Stimulated activated CD8-positive, alpha-beta memory T cell treated with anti-CD3 and anti-CD28 coated beads, Interleukin-12 subunit alpha, Interleukin-12 subunit beta, amount 100 ng/mL, for 24 hours (primary cell): ENCODE measurements around the gene REPIN1.

Experiments
- DNase-seq: peaks from one replicate; pipeline ENCODE4 v3.0.0-alpha.2; 2020; ENCODE audit errors: extremely low read depth

The REPIN1 gene

DNA sequence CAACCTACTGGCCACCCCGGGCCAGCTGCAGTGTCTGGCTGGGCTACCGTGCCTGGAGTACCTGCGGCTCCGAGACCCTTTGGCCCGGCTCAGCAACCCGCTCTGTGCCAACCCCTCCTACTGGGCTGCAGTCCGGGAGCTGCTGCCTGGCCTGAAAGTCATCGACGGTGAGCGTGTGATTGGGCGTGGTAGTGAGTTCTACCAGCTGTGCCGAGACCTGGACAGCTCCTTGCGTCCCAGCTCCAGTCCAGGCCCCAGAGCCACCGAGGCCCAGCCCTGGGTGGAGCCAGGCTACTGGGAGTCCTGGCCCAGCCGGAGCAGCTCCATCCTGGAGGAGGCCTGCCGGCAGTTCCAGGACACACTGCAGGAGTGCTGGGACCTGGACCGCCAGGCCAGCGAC is 31.4 kb upstream of the REPIN1 start:
- DNase-seq, result no peak

- DNase-seq, result no peak
Measured at GRCh38 chr7:150337659-150338081, 31.0 kb upstream of the REPIN1 start.

DNA sequence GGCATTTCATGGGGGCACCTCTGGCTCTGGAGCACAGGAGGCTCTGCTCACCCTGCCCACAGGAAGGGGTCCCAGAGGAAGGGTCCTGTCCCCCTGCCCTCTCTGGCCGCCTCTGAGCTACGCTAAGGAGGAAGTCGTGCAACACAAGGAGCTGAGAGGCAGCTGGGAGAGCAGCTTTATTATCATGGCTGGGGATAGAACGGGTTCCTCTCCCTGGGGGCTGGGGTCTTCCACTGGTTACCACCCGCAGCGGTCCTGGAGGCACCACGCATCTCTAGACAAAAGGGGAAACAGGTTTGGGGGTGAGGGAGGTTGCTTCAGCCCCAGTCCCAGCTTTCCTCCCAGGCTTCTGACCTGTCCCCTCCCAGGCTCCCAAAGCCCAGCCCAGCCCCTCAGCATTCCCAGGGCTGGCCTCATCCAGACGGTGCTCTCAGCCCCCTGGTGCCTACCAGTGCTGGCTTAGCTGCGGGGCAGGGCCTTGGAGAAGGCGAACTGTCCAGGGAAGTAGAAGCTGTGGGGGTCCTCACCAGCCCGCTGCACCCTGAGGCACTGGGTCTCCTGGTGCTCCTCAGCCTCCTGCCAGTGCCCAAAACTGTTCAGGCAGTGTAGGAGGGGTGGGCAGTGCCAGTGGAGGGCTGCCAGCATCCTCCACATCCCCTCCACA is 30.3 kb upstream of the REPIN1 start:
- DNase-seq, result no peak

DNA sequence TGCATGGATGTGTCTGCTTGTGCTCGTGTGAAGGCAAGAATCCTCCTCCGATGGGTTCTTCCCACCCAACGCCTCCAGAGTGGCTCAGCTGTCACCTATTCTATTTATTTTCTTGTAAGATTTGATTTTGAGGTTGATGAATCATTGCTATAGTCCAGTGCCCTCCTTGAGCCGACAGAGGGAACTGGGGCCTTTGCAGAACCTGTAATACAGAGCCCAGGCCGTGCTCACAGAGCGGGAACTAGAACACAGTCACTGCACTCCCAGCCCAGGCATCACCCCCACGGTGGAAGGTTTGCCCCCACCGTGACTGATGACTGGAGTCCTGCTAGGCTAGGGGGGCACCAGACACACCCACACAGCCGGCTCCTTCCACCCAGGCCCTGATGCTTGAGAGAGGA is 29.2 kb upstream of the REPIN1 start:
- DNase-seq, result no peak

DNA sequence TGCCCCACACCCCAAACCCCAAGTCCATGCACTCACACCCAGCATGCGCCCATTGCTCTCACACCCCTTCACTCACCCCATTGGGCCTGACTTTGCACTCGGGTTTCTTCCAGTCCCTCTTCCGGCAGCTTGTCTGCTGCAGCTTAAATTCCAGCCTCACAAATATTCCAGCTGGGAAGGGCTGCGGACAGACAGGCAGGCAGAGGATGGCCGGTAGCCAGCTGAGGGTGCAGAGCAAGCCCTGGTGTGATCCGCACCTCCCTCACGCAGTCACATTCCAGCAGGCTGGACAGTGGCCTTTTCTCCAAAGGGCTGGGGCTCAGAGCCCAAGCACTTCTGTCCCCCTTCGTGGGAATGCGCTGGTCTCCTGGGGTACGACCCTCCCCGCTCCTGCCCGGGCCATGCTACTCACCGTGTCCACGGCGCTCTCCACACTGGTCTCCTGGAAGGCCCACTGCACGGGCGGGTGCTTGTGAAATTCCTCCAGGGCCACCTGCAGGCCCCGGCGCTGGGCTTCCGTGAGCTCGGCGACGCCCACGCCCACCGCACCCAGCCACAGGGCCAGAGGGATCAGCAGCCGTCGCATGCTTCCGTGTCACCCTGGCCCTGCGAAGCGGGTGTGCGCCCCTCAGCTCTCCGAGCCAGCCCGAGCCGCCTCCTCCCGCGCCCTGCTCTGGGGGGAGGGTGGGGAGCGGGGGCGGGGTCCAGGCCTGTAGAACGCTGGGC is 28.4 kb upstream of the REPIN1 start:
- DNase-seq, result no peak

DNA sequence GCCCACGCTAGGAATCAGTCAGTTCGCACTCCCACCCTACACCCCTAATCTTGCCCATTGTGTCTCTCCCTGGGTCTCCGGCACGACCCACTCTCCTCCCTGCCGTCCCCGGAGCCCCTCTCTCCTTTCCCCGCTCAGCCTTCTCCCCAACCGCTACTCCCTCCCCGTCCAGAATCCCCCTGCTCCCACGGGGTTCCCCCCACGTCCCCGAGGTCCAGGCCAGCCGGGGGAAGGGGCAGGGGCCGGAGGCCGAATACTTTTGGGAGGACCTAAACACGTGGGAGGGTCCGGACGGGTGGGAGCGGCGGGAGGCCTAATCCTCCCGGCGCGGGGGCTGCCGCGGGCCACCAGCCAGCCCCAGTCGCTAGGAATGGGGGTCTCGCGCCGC is 27.8 kb upstream of the REPIN1 start:
- no peak for DNase-seq

GRCh38 chr7:150341263-150342120 is 27.1 kb upstream of the REPIN1 start, which contains the start of gene RARRES2:
Gene RARRES2 (minus strand): TSS chr7:150341629. CDS start chr7:150340609, 1,020 bp downstream.
- no peak for DNase-seq

GRCh38 chr7:150342121-150342408 is 26.6 kb upstream of the REPIN1 start:
- no peak for DNase-seq

DNA sequence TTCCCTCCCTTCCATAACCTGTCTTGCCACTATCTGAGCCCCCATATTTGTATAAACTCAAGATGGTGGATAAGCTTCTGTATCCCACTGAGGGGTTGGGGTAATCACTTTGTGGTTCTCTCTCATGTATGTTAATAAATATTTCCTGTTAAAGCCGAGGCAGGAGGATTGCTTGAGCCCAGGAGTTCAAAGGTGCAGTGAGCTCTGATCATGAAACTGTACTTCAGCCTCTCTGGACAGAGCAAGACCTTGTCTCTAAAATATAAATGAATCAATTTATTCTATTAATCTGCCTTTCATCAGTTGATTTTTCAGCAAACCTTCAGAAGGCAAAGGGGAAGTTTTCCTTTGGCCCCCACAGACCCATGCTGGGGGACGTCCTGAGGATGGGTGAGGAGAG is 25.4 kb upstream of the REPIN1 start:
- no peak for DNase-seq

- no peak for DNase-seq
Measured at GRCh38 chr7:150344299-150344698, 24.3 kb upstream of the REPIN1 start.

DNA sequence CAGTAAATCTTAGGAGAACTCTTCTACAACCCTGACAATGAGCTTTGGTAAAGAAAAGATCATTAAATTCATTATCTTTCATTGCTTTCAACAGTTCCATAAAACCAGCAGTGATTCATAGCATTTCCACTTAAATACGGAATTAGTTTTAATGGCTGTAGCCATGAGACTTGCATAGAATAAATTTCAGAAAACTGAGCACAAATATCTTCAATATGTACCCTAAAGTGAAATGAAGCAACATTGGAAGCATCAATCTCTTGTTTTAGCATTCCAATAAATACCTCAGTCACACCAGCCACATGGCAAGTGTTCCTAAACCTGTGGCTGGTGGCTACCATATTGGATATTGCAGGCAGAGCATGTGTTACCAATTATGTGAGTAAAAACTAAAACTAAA is 23.6 kb upstream of the REPIN1 start:
- no peak for DNase-seq

DNA sequence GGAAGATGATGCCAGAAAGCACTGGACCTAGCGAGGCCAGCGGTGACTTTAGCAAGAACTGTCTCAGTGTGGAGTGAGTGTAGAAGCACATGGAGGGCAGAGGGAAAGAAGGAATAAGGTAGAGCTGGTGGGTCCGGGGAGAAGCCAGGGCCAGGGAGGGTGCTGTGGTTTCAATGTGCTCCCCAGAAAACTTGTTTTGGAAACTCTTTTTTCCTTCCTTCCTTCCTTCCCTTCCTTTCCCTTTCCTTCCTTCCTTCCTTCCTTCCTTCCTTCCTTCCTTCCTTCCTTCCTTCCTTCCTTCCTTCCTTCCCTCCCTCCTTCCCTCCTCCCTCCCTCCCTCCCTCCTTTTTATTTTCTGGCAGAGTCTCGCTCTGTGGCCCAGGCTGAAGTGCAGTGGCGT is 21.7 kb upstream of the REPIN1 start:
- no peak for DNase-seq

GRCh38 chr7:150351587-150352194 is 16.9 kb upstream of the REPIN1 start:
- no peak for DNase-seq

DNA sequence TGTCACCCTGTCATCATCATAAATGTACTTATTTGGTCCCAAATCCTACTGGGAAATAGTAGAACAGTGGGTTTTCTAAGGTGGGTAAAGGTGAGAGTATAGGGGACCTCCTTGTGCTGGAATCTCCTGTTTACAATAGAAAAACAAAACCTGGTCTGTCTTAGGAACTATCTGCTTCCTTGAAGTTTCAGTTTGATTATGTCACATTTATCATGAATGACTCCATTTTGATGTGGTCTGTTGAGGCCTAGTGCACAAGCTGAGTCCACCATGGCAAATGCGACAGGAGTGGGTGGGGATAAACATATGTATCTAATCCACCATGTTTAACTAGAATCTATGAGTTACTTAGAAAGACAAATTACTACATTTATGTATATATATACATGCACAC is 13.0 kb upstream of the REPIN1 start:
- DNase-seq, result no peak

GRCh38 chr7:150356265-150356897 is 12.2 kb upstream of the REPIN1 start:
- no peak for DNase-seq

GRCh38 chr7:150357270-150357669 is 11.4 kb upstream of the REPIN1 start:
- no peak for DNase-seq

- DNase-seq, result no peak
Measured at GRCh38 chr7:150357771-150358427, 10.7 kb upstream of the REPIN1 start.

GRCh38 chr7:150358433-150358832 is 10.2 kb upstream of the REPIN1 start:
- DNase-seq, result no peak

DNA sequence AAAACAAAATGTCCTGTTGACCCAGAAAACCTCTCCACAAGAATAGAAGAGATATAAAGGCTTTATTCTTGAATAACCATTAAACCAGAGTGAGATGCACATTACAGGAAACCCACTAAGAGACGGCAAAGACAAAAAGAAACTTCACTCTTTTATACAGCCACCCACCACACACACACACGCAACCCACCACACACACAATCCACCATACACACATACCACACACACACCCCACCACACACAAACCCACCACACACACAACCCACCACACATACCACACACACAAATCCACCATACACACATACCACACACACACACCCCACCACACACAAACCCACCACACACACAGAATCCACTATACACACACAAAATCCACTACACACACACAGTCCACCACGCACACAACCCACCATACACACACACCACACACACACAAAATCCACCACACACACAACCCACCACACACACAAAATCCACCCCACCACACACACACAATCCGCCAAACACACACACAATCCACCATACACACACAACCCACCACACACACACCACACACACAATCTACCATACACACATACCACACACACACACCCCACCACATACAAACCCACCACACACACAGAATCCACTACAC is 9.5 kb upstream of the REPIN1 start:
- no peak for DNase-seq

DNA sequence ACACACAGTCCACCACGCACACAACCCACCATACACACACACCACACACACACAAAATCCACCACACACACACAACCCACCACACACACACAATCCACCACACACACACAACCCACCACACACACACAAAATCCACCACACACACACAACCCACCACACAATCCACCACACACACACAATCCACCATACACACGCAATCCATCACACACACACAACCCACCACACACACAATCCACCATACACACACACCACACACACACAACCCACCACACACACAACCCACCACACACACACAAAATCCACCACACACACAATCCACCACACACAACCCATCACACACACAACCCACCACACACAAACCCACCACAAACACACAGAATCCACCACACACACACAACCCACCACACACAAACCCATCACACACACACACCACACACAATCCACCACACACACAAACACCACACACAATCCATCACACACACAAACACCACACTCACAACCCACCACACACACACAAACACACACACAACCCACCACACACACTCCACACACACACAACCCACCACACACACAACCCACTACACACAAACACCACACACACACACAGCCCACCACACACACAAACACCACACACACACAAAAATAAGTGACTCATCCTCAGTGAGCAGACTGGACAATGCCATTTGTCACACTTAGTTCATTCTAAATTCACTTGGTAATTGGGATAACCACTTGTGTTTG is 8.8 kb upstream of the REPIN1 start:
- DNase-seq, result no peak
